Suprapubic skin (tissue), 4 donors: ENCODE data around the gene KLF17. TPM values are rescaled to one million over a fixed set of nuclear protein-coding genes. Genes with fewer than 3 reads are reported as not detected.
"Not testable (repeated sequence)": the region's sequence is repeated elsewhere in the genome, so short reads cannot be mapped to it uniquely, and the experiment has no call there.

ENCODE experiments used
- DNase-seq, 2 donors: peaks; one replicate each; pipeline ENCODE4 v3.0.0-alpha.2; 2019; ENCODE audit warnings: low spot score in 2 of 2
- H3K27ac ChIP-seq: fragments of 200-600 bp; sonication (generic); one replicate; pipeline ENCODE4 v1.5.1; 2019
- H3K27me3 ChIP-seq: fragments of 200-600 bp; sonication (generic); one replicate; pipeline ENCODE4 v1.5.1; 2019
- H3K36me3 ChIP-seq: fragments of 200-600 bp; sonication (generic); one replicate; pipeline ENCODE4 v1.5.1; 2019
- H3K4me1 ChIP-seq: fragments of 200-600 bp; sonication (generic); one replicate; pipeline ENCODE4 v1.5.1; 2019
- H3K4me3 ChIP-seq: fragments of 200-600 bp; sonication (generic); one replicate; pipeline ENCODE4 v1.5.1; 2019; ENCODE audit warnings: mild to moderate bottlenecking
- H3K9me3 ChIP-seq: fragments of 200-600 bp; sonication (generic); one replicate; pipeline ENCODE4 v1.5.1; 2019
- CTCF ChIP-seq, 2 donors: fragments of 200-600 bp in 1 of 2; fragments of 450-650 bp in 1 of 2; sonication (generic) in 1 of 2; IDR thresholded peaks; one replicate each; pipeline ENCODE4 v1.5.1; 2016 to 2019; ENCODE audit warnings: antibody characterized with exemption in 2 of 2, mild to moderate bottlenecking in 1 of 2, moderate library complexity in 1 of 2
- EP300 ChIP-seq: sonication (generic); formaldehyde crosslinking; IDR thresholded peaks from one replicate; pipeline ENCODE4 v1.6.1; 2017; ENCODE audit warnings: antibody characterized with exemption
- POLR2A ChIP-seq, 2 donors: fragments of 450-650 bp; IDR thresholded peaks; one replicate each; pipeline ENCODE4 v1.6.1; 2017; ENCODE audit warnings: antibody characterized with exemption in 2 of 2, mild to moderate bottlenecking in 2 of 2, moderate library complexity in 2 of 2
- POLR2AphosphoS5 ChIP-seq, 3 donors: sonication (generic); formaldehyde crosslinking; IDR thresholded peaks; one replicate each; pipeline ENCODE4 v1.6.1; 2017; ENCODE audit warnings: antibody characterized with exemption in 3 of 3
- WGBS: methylation state at CpG from one replicate; pipeline ENCODE4 v1.1.5; 2018; 5-methylcytosine and 5-hydroxymethylcytosine counted together
- total RNA-seq, 4 donors: library from RNA; depleted of rRNA; stranded (reverse); fragments of >200 nt; gene quantifications; one replicate each; pipeline ENCODE4 v1.1.0, GENCODE V29; 2016

The KLF17 gene
- total RNA-seq, 4 donors from 2014 or later, result not detected

DNA sequence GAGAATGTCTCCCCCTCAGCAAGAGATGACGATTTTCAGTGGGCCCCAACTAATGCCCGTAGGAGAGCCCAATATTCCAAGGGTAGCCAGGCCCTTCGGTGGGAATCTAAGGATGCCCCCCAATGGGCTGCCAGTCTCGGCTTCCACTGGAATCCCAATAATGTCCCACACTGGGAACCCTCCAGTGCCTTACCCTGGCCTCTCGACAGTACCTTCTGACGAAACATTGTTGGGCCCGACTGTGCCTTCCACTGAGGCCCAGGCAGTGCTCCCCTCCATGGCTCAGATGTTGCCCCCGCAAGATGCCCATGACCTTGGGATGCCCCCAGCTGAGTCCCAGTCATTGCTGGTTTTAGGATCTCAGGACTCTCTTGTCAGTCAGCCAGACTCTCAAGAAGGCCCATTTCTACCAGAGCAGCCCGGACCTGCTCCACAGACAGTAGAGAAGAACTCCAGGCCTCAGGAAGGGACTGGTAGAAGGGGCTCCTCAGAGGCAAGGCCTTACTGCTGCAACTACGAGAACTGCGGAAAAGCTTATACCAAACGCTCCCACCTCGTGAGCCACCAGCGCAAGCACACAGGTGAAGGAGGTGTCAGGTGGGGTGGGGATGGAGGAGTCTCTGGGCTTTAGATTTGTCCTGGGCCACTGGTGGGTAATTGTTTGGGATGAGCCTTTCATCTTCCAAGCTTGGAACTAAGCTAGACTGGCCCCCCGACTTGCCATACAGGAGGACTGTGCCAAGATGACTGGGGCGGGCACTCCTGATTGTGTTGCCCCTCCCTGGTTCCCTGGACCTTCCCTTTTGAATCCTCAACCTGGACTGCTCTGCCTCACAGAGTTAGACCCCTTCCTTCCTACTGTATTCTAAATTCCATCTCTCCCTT is 11.2 kb downstream of the KLF17 start:
- Histone ChIP-seq H3K27ac (no peak overlapping the region), H3K27me3 (peaks cover 8% of the 10 kb centered on the region), H3K9me3 (no peaks in the 10 kb centered on the region), H3K36me3 (no peaks in the 10 kb centered on the region), H3K4me3 (no peak overlapping the region), H3K4me1 (no peaks in the 10 kb centered on the region)
- TF ChIP-seq CTCF (IDR thresholded peaks at IDR 0.05) (no peak), POLR2A (IDR thresholded peaks at IDR 0.05) (no peak), EP300 (no peak), POLR2AphosphoS5 (IDR thresholded peaks at IDR 0.05) (no peak)
- DNase-seq, result no peak
- 83% methylated on average over 9 of the region's 16 CpGs for WGBS

GRCh38 chr1:44131411-44131810 is 12.8 kb downstream of the KLF17 start:
- no peak for DNase-seq
- Histone ChIP-seq H3K9me3 (no peaks in the 10 kb centered on the region), H3K36me3 (no peaks in the 10 kb centered on the region), H3K27me3 (no peaks in the 10 kb centered on the region), H3K4me3 (no peak overlapping the region), H3K4me1 (no peaks in the 10 kb centered on the region), H3K27ac (no peak overlapping the region)
- WGBS, result 70% methylated on average over 3 of the region's 3 CpGs
- TF ChIP-seq POLR2AphosphoS5 (IDR thresholded peaks at IDR 0.05) (no peak), EP300 (no peak), POLR2A (IDR thresholded peaks at IDR 0.05) (no peak), CTCF (IDR thresholded peaks at IDR 0.05) (no peak)

- TF ChIP-seq POLR2AphosphoS5 (IDR thresholded peaks at IDR 0.05), result no peak
- TF ChIP-seq EP300, result no peak
- TF ChIP-seq CTCF (IDR thresholded peaks at IDR 0.05), result no peak
- 93% methylated on average over 19 of the region's 19 CpGs for WGBS
- Histone ChIP-seq H3K36me3 (no peaks in the 10 kb centered on the region), H3K27me3 (peaks cover 8% of the 10 kb centered on the region), H3K27ac (no peak overlapping the region), H3K9me3 (no peaks in the 10 kb centered on the region), H3K4me1 (no peaks in the 10 kb centered on the region), H3K4me3 (no peak overlapping the region)
- no peak for DNase-seq
Measured at GRCh38 chr1:44134071-44134920, 15.7 kb downstream of the KLF17 start.

DNA sequence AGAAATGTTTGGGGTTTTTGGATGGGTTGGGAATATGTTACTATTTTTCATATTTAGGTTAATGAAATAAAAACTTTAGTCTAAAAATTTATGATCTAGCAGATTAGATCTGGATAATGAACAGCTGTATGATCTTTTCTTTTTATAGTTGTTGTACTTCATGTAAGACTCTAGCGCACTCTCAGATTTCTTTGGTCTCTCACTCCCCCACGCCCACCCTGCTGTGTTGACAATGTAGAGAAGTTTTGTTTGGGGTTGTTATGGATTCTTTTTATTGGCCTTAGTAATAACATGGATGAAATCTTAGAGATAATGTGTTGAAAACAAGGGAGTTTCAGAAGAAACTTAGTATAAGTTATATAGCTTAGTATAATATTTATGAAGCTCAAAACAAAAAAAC is 17.3 kb downstream of the KLF17 start:
- Histone ChIP-seq H3K9me3 (no peaks in the 10 kb centered on the region), H3K36me3 (no peaks in the 10 kb centered on the region), H3K4me3 (no peak overlapping the region), H3K27ac (no peak overlapping the region), H3K27me3 (peaks cover 10% of the 10 kb centered on the region), H3K4me1 (no peaks in the 10 kb centered on the region)
- TF ChIP-seq CTCF (IDR thresholded peaks at IDR 0.05) (no peak), POLR2A (IDR thresholded peaks at IDR 0.05) (no peak), POLR2AphosphoS5 (IDR thresholded peaks at IDR 0.05) (no peak), EP300 (no peak)
- WGBS, result 73% methylated on average over 2 of the region's 2 CpGs
- DNase-seq, result no peak

DNA sequence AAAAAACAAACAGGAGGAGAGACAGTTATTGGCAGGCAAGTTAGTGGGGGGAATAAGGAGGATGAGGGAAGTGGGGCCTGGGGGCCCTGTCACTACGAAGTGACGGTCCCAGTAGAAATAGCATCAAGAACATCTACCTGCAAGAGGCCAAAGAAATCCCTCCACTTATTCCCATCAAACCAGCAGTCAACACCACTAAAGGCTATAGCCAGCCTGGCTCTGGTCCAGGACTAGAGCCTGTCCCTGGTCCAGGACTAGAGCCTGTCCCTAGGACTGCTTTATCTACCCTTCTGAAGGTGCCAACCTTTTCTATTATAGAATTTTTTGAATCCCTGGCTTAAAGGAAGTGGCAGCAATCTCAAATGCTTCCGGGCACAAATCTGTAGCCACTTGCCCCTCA is 19.6 kb downstream of the KLF17 start:
- 97% methylated on average over 3 of the region's 3 CpGs for WGBS
- no peak for DNase-seq
- no peak for TF ChIP-seq POLR2A (IDR thresholded peaks at IDR 0.05)
- TF ChIP-seq POLR2AphosphoS5 (IDR thresholded peaks at IDR 0.05), result no peak
- TF ChIP-seq EP300, result no peak
- no peak for TF ChIP-seq CTCF (IDR thresholded peaks at IDR 0.05)
- Histone ChIP-seq H3K9me3 (no peaks in the 10 kb centered on the region), H3K4me3 (no peak overlapping the region), H3K27ac (no peak overlapping the region), H3K27me3 (peaks cover 10% of the 10 kb centered on the region), H3K36me3 (no peaks in the 10 kb centered on the region), H3K4me1 (no peaks in the 10 kb centered on the region)

DNA sequence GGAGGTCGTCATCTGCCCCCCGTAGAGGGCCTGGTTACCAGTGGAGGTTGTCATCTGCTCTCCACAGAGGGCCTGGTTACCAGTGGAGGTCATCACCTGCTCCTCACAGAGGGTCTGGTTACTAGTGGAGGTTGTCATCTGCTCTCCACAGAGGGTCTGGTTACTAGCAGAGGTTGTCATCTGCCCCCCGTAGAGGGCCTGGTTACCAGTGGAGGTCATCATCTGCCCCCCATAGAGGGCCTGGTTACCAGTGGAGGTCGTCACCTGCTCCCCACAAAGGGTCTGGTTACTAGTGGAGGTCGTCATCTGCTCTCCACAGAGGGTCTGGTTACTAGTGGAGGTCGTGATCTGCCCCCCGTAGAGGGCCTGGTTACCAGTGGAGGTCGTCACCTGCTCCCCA is 20.9 kb downstream of the KLF17 start:
- not testable (repeated sequence) for H3K36me3 ChIP-seq, DNase-seq, H3K4me3 ChIP-seq, H3K9me3 ChIP-seq, H3K27ac ChIP-seq, H3K4me1 ChIP-seq
- peaks cover 10% of the 10 kb centered on the region for H3K27me3 ChIP-seq
- no CpG with 5 or more reads among the region's 8 CpGs for WGBS
